GM12878 (cell line): Measurements from ENCODE around the gene FANCF. TPM values are rescaled to one million over a fixed set of nuclear protein-coding genes. Genes with fewer than 3 reads are reported as not detected.

ENCODE experiments used
- CREB1 ChIP-seq: IDR thresholded peaks from 2 replicates; pipeline ENCODE4 v1.6.1; 2012; ENCODE audit warnings: low read depth, mild to moderate bottlenecking, inconsistent platforms
- CTCF ChIP-seq, 3 experiments: IDR thresholded peaks in 2 of 3; conservative IDR thresholded peaks in 1 of 3; 2 replicates each; pipeline ENCODE4 v1.5.1; 2011; ENCODE audit warnings: low read depth in 3 of 3, low read length in 3 of 3, mild to moderate bottlenecking in 3 of 3, control low read depth in 2 of 3, moderate library complexity in 2 of 3, inconsistent platforms in 1 of 3, mixed read lengths in 1 of 3; ENCODE audit not compliant: control insufficient read depth in 2 of 3, insufficient read depth in 1 of 3; ENCODE audit errors: extremely low read depth in 1 of 3
- CUX1 ChIP-seq: IDR thresholded peaks from 2 replicates; pipeline ENCODE4 v1.6.1; 2012; ENCODE audit warnings: improper control_type of control experiment, low read depth, low read length; ENCODE audit not compliant: insufficient replicate concordance
- ETV6 ChIP-seq, 2 experiments: fragments of 450-650 bp in 1 of 2; IDR thresholded peaks in 1 of 2; conservative IDR thresholded peaks in 1 of 2; 2 replicates each; pipeline ENCODE4 v1.6.1; 2014; ENCODE audit warnings: antibody characterized with exemption in 1 of 2, borderline replicate concordance in 1 of 2, low read depth in 1 of 2, mild to moderate bottlenecking in 1 of 2, moderate library complexity in 1 of 2
- FOXK2 ChIP-seq: fragments of 450-650 bp; IDR thresholded peaks from 2 replicates; pipeline ENCODE4 v1.6.1; 2017; ENCODE audit warnings: mild to moderate bottlenecking, moderate library complexity
- GABPA ChIP-seq: IDR thresholded peaks from 2 replicates; pipeline ENCODE4 v1.6.1; 2014; ENCODE audit warnings: antibody characterized with exemption, low read depth, mild to moderate bottlenecking, inconsistent platforms
- GATAD2B ChIP-seq: fragments of 450-650 bp; conservative IDR thresholded peaks from 2 replicates; pipeline ENCODE4 v1.6.1; 2017; ENCODE audit warnings: low read depth, mild to moderate bottlenecking, moderate library complexity
- IKZF1 ChIP-seq: fragments of 450-650 bp; conservative IDR thresholded peaks from 2 replicates; pipeline ENCODE4 v1.6.1; 2017; ENCODE audit warnings: antibody characterized with exemption, mild to moderate bottlenecking
- IRF3 ChIP-seq: fragments of 450-650 bp; IDR thresholded peaks from 2 replicates; pipeline ENCODE4 v1.6.1; 2014; ENCODE audit warnings: mild to moderate bottlenecking
- IRF5 ChIP-seq: fragments of 450-650 bp; IDR thresholded peaks from 2 replicates; pipeline ENCODE4 v1.6.1; 2017; ENCODE audit warnings: borderline replicate concordance
- MEF2B ChIP-seq: fragments of 450-650 bp; IDR thresholded peaks from 2 replicates; pipeline ENCODE4 v1.6.1; 2018; ENCODE audit warnings: mild to moderate bottlenecking, moderate library complexity; ENCODE audit not compliant: partially characterized antibody, poor library complexity, severe bottlenecking
- NR2C1 ChIP-seq: fragments of 450-650 bp; IDR thresholded peaks from 2 replicates; pipeline ENCODE4 v1.6.1; 2017; ENCODE audit warnings: antibody characterized with exemption, mild to moderate bottlenecking, moderate library complexity
- RBBP5 ChIP-seq: fragments of 200-600 bp; sonication (generic); conservative IDR thresholded peaks from 2 replicates; pipeline ENCODE4 v1.6.1; 2016
- RFX5 ChIP-seq: IDR thresholded peaks from 2 replicates; pipeline ENCODE4 v1.6.1; 2011; ENCODE audit warnings: low read depth, low read length, improper control_type of control experiment
- SMARCA5 ChIP-seq: fragments of 450-650 bp; IDR thresholded peaks from 2 replicates; pipeline ENCODE4 v1.6.1; 2017; ENCODE audit warnings: mild to moderate bottlenecking
- SREBF1 ChIP-seq: IDR thresholded peaks from 2 replicates; pipeline ENCODE4 v1.6.1; 2012; ENCODE audit warnings: mild to moderate bottlenecking, low read length
- STAT1 ChIP-seq: fragments of 450-650 bp; conservative IDR thresholded peaks from 2 replicates; pipeline ENCODE4 v1.6.1; 2014; ENCODE audit warnings: antibody characterized with exemption, mild to moderate bottlenecking
- TCF12 ChIP-seq: IDR thresholded peaks from 2 replicates; pipeline ENCODE4 v1.6.1; 2011; ENCODE audit warnings: low read depth, mild to moderate bottlenecking, low read length
- TCF3 ChIP-seq: IDR thresholded peaks from 2 replicates; pipeline ENCODE4 v1.6.1; 2012; ENCODE audit warnings: low read depth, mild to moderate bottlenecking, low read length, borderline replicate concordance; ENCODE audit not compliant: insufficient read depth
- ZNF207 ChIP-seq: fragments of 450-650 bp; IDR thresholded peaks from 2 replicates; pipeline ENCODE4 v1.6.1; 2014; ENCODE audit warnings: antibody characterized with exemption, mild to moderate bottlenecking, borderline replicate concordance
- ZNF622 ChIP-seq: fragments of 450-650 bp; IDR thresholded peaks from 2 replicates; pipeline ENCODE4 v1.6.1; 2017; ENCODE audit warnings: mild to moderate bottlenecking, inconsistent platforms
- polyA plus RNA-seq, 11 experiments: library from polyadenylated mRNA; depleted of rRNA in 4 of 11; unstranded in 6 of 11; stranded (reverse) in 5 of 11; fragments of >200 nt; fragmentation: Nextera tagmentation in 4 of 11; fragmentation: Illumina TruSeq in 1 of 11; extraction: Ambion mirVana in 4 of 11; extraction: Trizol in 1 of 11; gene quantifications; 1 replicate in 1 of 11; 2 replicates in 10 of 11; pipeline versions ENCODE4 v1.2.1 to v1.2.3, GENCODE V29; 2011 to 2016; ENCODE audit warnings: inconsistent platforms in 2 of 11, missing spikeins in 2 of 11, low read depth in 1 of 11
- total RNA-seq, 4 experiments: library from RNA; depleted of rRNA in 3 of 4; stranded (reverse); fragments of >200 nt in 3 of 4; fragmentation: Illumina TruSeq in 1 of 4; extraction: Trizol in 1 of 4; gene quantifications; 2 replicates each; pipeline versions ENCODE4 v1.2.1 to v1.2.3, GENCODE V29; 2013 to 2021

Gene FANCF
- total and polyA plus RNA-seq, 10 of the 15 experiments (the other 5 are each of a cell fraction or from before 2014, with no cell fraction given), result 1.6 to 19.9 (median 12.2) TPM

GRCh38 chr11:22625448-22626287 lies at the start of gene FANCF (continued):
- TF ChIP-seq SREBF1 (no peak), NR2C1 (no peak), SMARCA5 (no peak), RBBP5 (no peak), GATAD2B (no peak; the same call in 1 of the 2 replicates), FOXK2 (no peak), GABPA (peak; percentile 84), CUX1 (no peak), MEF2B (no peak), RFX5 (peak; percentile 82), IKZF1 (peak; percentile 73), CREB1 (peak; percentile 90), STAT1 (no peak), CTCF (IDR thresholded peaks at IDR 0.05 in 2 of 3, conservative IDR thresholded peaks at IDR 0.05 in 1 of 3; ENCODE audit: control insufficient read depth in 2 of 3, extremely low read depth in 1 of 3, insufficient read depth in 1 of 3, low read depth in 3 of 3, low read length in 3 of 3) (no peak), ETV6 (conservative IDR thresholded peaks at IDR 0.05 in 1 of 2, IDR thresholded peaks at IDR 0.05 in 1 of 2; ENCODE audit: borderline replicate concordance in 1 of 2, low read depth in 1 of 2) (no peak), TCF12 (no peak), IRF5 (no peak), ZNF207 (no peak), TCF3 (no peak), IRF3 (peak; percentile 95), ZNF622 (no peak)
